Keratinocyte (primary cell): Measurements from ENCODE around the gene KRTAP10-7.

Source experiments
- CTCF ChIP-seq, 3 experiments: IDR thresholded peaks in 1 of 3; conservative IDR thresholded peaks in 1 of 3; optimal IDR thresholded peaks in 1 of 3; 2 replicates in 2 of 3; 3 replicates in 1 of 3; pipeline versions ENCODE3 to v1.5.1; 2011; ENCODE audit warnings: low read length in 3 of 3, mild to moderate bottlenecking in 3 of 3, moderate library complexity in 2 of 3, control low read depth in 1 of 3, inconsistent platforms in 1 of 3; ENCODE audit not compliant: insufficient read depth in 2 of 3; ENCODE audit errors: extremely low read depth in 1 of 3
- EZH2 ChIP-seq: IDR thresholded peaks from one replicate; pipeline ENCODE4 v1.6.1; 2012; ENCODE audit warnings: inconsistent platforms, mild to moderate bottlenecking, low read length, moderate library complexity

GRCh38 chr21:44617071-44617501 is 16.7 kb downstream of the KRTAP10-7 start:
- TF ChIP-seq CTCF (optimal IDR thresholded peaks at IDR 0.05 in 1 of 3, IDR thresholded peaks at IDR 0.05 in 1 of 3, conservative IDR thresholded peaks at IDR 0.05 in 1 of 3; ENCODE audit: extremely low read depth in 1 of 3, insufficient read depth in 2 of 3, low read length in 3 of 3) (no peak), EZH2 (no peak)
